HL-60 (cell line): Measurements from ENCODE around the gene PSMC3.

Experiments used
- DNase-seq, 2 experiments: peaks; one replicate each; pipeline ENCODE4 v3.0.0-alpha.2; 2010 to 2020; ENCODE audit warnings: low read depth in 1 of 2, low spot score in 1 of 2
- H3K27ac ChIP-seq: fragments of 250-450 bp; sonication (Bioruptor Pico); replicated peaks from 2 replicates; pipeline ENCODE4 v1.5.1; 2020; ENCODE audit warnings: mild to moderate bottlenecking, moderate library complexity
- H3K27me3 ChIP-seq: fragments of 250-450 bp; sonication (Bioruptor Pico); 2 replicates; pipeline ENCODE4 v1.5.1; 2021; ENCODE audit warnings: mild to moderate bottlenecking, moderate library complexity; ENCODE audit not compliant: insufficient read depth, poor library complexity, severe bottlenecking
- H3K4me3 ChIP-seq: replicated peaks from 2 replicates; pipeline ENCODE4 v1.5.1; 2011; ENCODE audit warnings: mild to moderate bottlenecking, control low read depth, low read length; ENCODE audit not compliant: insufficient read depth
- GABPA ChIP-seq: IDR thresholded peaks from 2 replicates; pipeline ENCODE4 v1.6.1; 2012; ENCODE audit warnings: low read depth
- POLR2AphosphoS5 ChIP-seq: IDR thresholded peaks from 2 replicates; pipeline ENCODE4 v1.6.1; 2012; ENCODE audit warnings: low read depth
- SPI1 ChIP-seq: IDR thresholded peaks from 2 replicates; pipeline ENCODE4 v1.6.1; 2012; ENCODE audit warnings: low read depth, mild to moderate bottlenecking, borderline replicate concordance
- TF ChIP-seq, protein P1 (sequence below): IDR thresholded peaks from 2 replicates; pipeline ENCODE4 v1.6.1; 2012; ENCODE audit warnings: low read depth; ENCODE audit not compliant: insufficient replicate concordance
- TF ChIP-seq, protein P2 (sequence below): IDR thresholded peaks from one replicate; pipeline ENCODE4 v1.5.1; 2011; ENCODE audit warnings: low read length, control low read depth, inconsistent platforms; ENCODE audit not compliant: insufficient read depth

PSMC3 gene

DNA sequence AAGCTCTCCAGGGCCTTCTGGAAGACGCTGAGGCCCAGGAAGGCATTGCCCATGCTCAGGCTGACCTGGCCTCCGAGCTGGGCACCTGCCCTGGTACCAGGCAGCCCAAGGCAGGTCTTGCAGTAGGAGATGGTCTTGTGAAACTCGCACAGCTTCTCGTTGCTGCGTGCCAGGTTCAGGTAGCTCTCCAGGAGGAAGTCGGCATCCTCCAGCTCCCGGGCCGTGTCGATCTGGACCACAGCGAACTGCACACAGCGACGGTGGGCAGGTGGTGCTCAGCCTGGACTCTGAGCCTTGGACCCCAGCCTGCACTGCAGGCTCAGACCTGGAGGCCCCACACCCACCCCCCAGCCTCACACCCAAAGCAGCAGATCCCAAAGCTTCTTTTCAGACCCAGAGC, 21.7 kb upstream of the PSMC3 start:
- TF ChIP-seq GABPA (no peak), SPI1 (no peak), POLR2AphosphoS5 (no peak)
- TF ChIP-seq, protein P1, sequence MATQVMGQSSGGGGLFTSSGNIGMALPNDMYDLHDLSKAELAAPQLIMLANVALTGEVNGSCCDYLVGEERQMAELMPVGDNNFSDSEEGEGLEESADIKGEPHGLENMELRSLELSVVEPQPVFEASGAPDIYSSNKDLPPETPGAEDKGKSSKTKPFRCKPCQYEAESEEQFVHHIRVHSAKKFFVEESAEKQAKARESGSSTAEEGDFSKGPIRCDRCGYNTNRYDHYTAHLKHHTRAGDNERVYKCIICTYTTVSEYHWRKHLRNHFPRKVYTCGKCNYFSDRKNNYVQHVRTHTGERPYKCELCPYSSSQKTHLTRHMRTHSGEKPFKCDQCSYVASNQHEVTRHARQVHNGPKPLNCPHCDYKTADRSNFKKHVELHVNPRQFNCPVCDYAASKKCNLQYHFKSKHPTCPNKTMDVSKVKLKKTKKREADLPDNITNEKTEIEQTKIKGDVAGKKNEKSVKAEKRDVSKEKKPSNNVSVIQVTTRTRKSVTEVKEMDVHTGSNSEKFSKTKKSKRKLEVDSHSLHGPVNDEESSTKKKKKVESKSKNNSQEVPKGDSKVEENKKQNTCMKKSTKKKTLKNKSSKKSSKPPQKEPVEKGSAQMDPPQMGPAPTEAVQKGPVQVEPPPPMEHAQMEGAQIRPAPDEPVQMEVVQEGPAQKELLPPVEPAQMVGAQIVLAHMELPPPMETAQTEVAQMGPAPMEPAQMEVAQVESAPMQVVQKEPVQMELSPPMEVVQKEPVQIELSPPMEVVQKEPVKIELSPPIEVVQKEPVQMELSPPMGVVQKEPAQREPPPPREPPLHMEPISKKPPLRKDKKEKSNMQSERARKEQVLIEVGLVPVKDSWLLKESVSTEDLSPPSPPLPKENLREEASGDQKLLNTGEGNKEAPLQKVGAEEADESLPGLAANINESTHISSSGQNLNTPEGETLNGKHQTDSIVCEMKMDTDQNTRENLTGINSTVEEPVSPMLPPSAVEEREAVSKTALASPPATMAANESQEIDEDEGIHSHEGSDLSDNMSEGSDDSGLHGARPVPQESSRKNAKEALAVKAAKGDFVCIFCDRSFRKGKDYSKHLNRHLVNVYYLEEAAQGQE = no peak
- TF ChIP-seq, protein P2, sequence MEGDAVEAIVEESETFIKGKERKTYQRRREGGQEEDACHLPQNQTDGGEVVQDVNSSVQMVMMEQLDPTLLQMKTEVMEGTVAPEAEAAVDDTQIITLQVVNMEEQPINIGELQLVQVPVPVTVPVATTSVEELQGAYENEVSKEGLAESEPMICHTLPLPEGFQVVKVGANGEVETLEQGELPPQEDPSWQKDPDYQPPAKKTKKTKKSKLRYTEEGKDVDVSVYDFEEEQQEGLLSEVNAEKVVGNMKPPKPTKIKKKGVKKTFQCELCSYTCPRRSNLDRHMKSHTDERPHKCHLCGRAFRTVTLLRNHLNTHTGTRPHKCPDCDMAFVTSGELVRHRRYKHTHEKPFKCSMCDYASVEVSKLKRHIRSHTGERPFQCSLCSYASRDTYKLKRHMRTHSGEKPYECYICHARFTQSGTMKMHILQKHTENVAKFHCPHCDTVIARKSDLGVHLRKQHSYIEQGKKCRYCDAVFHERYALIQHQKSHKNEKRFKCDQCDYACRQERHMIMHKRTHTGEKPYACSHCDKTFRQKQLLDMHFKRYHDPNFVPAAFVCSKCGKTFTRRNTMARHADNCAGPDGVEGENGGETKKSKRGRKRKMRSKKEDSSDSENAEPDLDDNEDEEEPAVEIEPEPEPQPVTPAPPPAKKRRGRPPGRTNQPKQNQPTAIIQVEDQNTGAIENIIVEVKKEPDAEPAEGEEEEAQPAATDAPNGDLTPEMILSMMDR = no peak
- Histone ChIP-seq H3K4me3 (no peak overlapping the region), H3K27ac (no peak overlapping the region), H3K27me3 (no peaks in the 10 kb centered on the region)
- DNase-seq = no peak

GRCh38 chr11:47446833-47447232, 20.6 kb upstream of the PSMC3 start:
- TF ChIP-seq SPI1 (no peak), POLR2AphosphoS5 (no peak), GABPA (no peak)
- TF ChIP-seq, protein P2 = no peak
- TF ChIP-seq, protein P1 = no peak
- no peak overlapping the region for H3K27ac ChIP-seq
- DNase-seq = no peak
- no peak overlapping the region for H3K4me3 ChIP-seq
- no peaks in the 10 kb centered on the region for H3K27me3 ChIP-seq

- no peak for DNase-seq
- no peak overlapping the region for H3K27ac ChIP-seq
- no peak for TF ChIP-seq SPI1
- TF ChIP-seq, protein P1 = no peak
- TF ChIP-seq GABPA = no peak
- TF ChIP-seq, protein P2 = no peak
- TF ChIP-seq POLR2AphosphoS5 = no peak
Observed at GRCh38 chr11:47445840-47446239, 19.6 kb upstream of the PSMC3 start.

More at GRCh38 chr11:47445840-47446239, 19.6 kb upstream of the PSMC3 start:
- Histone ChIP-seq H3K27me3 (no peaks in the 10 kb centered on the region), H3K4me3 (no peak overlapping the region)
